HG03457 (cell line): ENCODE data around the gene ALPP.
"Not testable (repeated sequence)": the region's sequence is repeated elsewhere in the genome, so short reads cannot be mapped to it uniquely, and the experiment has no call there.

Experiments used
- ATAC-seq: cut with Tn5 transposase; IDR thresholded peaks from one replicate; pipeline ENCODE4 v1.9.1; 2021; ENCODE audit warnings: moderate number of reproducible peaks; ENCODE audit not compliant: unreplicated experiment

Gene ALPP

GRCh38 chr2:232400256-232401015, 21.9 kb downstream of the ALPP start:
- ATAC-seq, result no peak

GRCh38 chr2:232402518-232402917, 24.0 kb downstream of the ALPP start:
- ATAC-seq, result no peak

- ATAC-seq, result no peak
Measured at GRCh38 chr2:232405943-232406510, 27.5 kb downstream of the ALPP start.

- no peak for ATAC-seq
Measured at GRCh38 chr2:232406556-232407310, 28.2 kb downstream of the ALPP start, which contains the start of gene ALPG. TSS of gene ALPG (plus strand) at chr2:232406844. CDS start at chr2:232406895, 51 bp downstream.

- not testable (repeated sequence) for ATAC-seq
Measured at GRCh38 chr2:232407428-232408150, 29.0 kb downstream of the ALPP start.

- ATAC-seq, result not testable (repeated sequence)
Measured at GRCh38 chr2:232408269-232408668, 29.7 kb downstream of the ALPP start.

- not testable (repeated sequence) for ATAC-seq
Measured at GRCh38 chr2:232409617-232410016, 31.1 kb downstream of the ALPP start.

GRCh38 chr2:232410238-232410900, 31.8 kb downstream of the ALPP start:
- ATAC-seq, result no peak

GRCh38 chr2:232411901-232412629, 33.5 kb downstream of the ALPP start:
- no peak for ATAC-seq

GRCh38 chr2:232412986-232413385, 34.4 kb downstream of the ALPP start:
- ATAC-seq, result no peak

- ATAC-seq, result no peak
Measured at GRCh38 chr2:232415138-232415690, 36.7 kb downstream of the ALPP start.

- ATAC-seq, result no peak
Measured at GRCh38 chr2:232415736-232416520, 37.4 kb downstream of the ALPP start.

- ATAC-seq, result no peak
Measured at GRCh38 chr2:232416521-232417470, 38.2 kb downstream of the ALPP start.

GRCh38 chr2:232417489-232417888, 38.9 kb downstream of the ALPP start:
- no peak for ATAC-seq

- no peak for ATAC-seq
Measured at GRCh38 chr2:232418056-232418455, 39.5 kb downstream of the ALPP start.

- ATAC-seq, result no peak
Measured at GRCh38 chr2:232418466-232419244, 40.1 kb downstream of the ALPP start.
